Stimulated activated CD4-positive, alpha-beta T cell treated with anti-CD3 and anti-CD28 coated beads, Interleukin-4, amount 100 ng/mL, for 4 hours (primary cell): Measurements from ENCODE around the gene PTGS1.

Experiments used
- DNase-seq, 2 experiments: peaks; one replicate each; pipeline ENCODE4 v3.0.0-alpha.2; 2020

Gene PTGS1

DNA sequence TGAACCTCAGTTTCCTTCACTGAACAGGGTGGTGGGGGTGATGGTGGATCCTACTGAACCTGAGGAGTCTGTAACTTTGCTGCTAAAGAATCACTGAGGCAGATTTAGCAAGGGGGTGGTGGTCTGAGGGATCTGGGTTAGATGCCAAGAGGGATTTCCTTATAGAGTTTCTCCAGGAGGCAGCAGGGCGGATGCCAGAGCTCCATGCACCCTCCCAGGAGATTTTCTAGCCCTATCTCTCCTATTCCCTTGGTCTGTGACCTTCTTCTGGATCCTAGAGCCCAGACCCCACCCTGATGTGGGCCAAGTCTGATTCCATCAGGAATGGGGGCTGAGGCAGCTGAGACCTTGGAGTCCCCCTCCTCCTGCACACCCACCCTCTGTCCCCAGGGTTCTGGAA lies 6.0 kb downstream of the PTGS1 start:
- no peak for DNase-seq

- DNase-seq = no peak
Observed at GRCh38 chr9:122377241-122378164, 6.7 kb downstream of the PTGS1 start.

DNA sequence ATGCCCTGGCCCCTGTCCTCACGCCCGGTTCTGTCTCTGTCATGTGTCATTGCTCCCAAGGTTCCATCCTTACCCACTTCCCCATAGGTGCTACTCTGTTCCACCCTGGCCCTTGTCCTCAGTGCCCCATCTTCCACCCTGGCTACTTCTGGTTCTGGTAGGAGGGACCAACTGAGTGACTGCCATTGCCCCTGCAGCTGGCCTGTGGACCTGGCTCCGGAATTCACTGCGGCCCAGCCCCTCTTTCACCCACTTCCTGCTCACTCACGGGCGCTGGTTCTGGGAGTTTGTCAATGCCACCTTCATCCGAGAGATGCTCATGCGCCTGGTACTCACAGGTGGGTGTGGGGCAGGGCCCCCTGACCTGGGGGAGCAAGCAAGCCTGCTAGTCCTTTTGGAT lies 7.4 kb downstream of the PTGS1 start:
- DNase-seq = no peak

- no peak for DNase-seq
Observed at GRCh38 chr9:122379340-122379739, 8.5 kb downstream of the PTGS1 start.

DNA sequence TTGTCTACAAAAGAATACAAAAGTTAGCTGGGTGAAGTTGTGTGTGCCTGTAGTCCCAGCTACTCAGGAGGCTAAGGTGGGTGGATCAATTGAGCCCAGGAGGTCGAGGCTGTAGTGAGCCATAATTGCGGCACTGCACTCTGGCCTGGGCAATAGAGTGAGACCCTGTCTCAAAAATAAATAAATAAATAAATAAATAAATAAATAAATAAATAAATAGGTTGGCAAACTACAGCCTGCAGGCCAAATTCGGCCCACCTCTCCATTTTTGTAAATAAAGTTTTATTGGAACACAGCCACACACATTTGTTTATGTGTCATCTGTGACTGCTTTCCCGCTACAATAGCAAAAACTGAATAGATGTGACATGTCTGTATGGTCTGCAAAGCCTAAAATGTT lies 9.5 kb downstream of the PTGS1 start:
- DNase-seq = no peak

DNA sequence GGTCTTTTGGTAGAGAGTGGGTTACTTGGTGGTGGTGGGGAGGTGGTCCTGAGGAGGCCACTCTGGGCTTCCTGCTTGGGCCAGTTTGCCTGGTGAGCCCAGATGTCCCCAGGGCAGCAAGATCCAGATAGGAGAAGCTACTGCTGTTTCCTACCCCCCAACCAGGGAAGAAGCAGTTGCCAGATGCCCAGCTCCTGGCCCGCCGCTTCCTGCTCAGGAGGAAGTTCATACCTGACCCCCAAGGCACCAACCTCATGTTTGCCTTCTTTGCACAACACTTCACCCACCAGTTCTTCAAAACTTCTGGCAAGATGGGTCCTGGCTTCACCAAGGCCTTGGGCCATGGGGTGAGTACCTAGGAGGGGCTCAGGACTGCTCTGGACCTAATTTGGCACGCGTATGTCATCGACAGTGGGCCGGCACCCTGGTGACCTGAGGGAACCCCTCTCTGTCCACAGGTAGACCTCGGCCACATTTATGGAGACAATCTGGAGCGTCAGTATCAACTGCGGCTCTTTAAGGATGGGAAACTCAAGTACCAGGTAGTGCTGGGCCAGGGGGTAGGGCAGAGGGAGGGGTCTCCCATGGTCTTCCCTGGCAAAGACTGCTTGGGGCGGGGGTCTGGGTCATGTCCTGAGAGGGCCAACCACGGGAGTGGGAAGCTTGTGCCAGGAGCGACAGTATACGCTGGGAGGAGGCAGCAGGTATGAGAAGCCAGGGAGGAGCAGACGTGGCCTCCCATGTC lies 10.6 kb downstream of the PTGS1 start:
- no peak for DNase-seq

DNA sequence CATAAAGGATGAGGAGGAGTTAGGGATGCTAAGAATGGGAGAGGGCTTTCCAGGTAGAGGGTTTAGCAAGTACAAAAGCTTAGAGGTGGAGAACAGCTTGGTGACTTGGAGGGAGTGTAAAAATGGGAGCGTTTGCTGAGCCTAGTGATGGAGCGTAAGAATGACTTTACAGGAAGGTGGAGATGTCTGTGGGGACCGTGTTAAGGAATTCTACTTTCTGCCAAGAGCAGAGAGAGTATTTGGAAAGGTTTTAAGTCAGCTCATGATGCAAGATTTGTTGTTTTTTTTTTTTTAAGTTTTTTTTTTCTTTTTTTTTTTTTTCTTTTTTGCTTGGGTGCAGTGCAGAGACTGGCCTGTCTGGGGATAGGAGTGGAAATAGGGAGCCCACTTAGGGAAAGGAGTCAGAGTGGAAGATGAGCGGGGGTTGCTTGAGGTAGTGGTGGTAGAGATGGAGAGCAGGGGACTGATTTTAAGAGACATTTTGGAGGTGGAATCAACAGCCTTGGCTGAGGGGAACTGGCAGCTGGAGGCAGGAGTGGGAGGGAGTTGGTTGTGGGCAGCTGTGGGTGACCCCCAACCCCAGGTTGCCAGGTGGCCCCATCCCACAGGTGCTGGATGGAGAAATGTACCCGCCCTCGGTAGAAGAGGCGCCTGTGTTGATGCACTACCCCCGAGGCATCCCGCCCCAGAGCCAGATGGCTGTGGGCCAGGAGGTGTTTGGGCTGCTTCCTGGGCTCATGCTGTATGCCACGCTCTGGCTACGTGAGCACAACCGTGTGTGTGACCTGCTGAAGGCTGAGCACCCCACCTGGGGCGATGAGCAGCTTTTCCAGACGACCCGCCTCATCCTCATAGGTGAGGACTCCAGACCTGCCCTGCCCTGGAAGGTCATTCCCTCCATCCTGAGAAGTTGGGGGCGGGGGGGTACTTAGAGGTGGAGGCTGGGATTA lies 12.4 kb downstream of the PTGS1 start:
- no peak for DNase-seq

GRCh38 chr9:122383992-122384461 lies 13.2 kb downstream of the PTGS1 start:
- no peak for DNase-seq

GRCh38 chr9:122386311-122386872 lies 15.6 kb downstream of the PTGS1 start:
- no peak for DNase-seq

- DNase-seq = no peak
Observed at GRCh38 chr9:122387536-122387935, 16.7 kb downstream of the PTGS1 start.

GRCh38 chr9:122389195-122389594 lies 18.4 kb downstream of the PTGS1 start:
- DNase-seq = no peak

DNA sequence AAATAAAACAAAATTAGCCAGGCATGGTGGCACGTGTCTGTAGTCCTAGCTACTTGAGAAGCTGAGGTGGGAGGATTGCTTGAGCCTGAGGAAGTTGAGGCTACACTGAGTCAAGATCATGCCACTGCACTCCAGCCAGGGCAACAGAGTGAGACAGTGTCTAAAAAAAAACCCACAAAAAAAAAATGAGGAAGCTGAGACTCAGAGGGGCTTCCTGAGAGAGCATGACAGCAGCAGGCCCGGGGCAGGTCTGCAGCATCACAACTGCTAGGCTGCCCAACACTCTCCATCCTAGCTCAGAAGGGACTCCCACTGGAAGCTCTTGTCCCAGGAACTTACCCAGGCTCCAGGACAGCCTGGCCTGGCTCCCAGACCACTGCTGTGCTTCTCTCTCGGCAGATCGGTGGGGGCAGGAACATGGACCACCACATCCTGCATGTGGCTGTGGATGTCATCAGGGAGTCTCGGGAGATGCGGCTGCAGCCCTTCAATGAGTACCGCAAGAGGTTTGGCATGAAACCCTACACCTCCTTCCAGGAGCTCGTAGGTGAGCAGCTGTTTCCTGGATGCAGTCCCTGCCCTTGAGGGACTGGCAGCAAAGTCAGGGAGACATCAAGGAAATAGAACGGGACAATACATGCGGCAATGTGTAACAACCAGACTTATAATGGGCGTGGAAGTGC lies 19.1 kb downstream of the PTGS1 start:
- no peak for DNase-seq

GRCh38 chr9:122392284-122392683 lies 21.5 kb downstream of the PTGS1 start:
- no peak for DNase-seq

DNA sequence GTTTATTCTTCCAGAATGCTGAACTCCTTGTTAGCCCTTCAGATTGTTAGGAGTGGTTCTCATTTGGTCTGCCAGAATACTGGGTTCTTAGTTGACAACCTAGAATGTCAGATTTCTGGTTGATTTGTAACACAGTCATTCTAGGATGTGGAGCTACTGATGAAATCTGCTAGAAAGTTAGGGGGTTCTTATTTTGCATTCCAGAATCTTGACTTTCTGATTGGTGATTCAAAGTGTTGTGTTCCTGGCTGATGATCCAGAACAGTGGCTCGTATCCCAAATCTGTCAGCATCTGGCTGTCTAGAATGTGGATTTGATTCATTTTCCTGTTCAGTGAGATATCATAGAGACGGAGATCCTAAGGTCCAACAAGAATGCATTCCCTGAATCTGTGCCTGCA lies 21.9 kb downstream of the PTGS1 start:
- DNase-seq = no peak

- no peak for DNase-seq
Observed at GRCh38 chr9:122393284-122393983, 22.6 kb downstream of the PTGS1 start.

DNA sequence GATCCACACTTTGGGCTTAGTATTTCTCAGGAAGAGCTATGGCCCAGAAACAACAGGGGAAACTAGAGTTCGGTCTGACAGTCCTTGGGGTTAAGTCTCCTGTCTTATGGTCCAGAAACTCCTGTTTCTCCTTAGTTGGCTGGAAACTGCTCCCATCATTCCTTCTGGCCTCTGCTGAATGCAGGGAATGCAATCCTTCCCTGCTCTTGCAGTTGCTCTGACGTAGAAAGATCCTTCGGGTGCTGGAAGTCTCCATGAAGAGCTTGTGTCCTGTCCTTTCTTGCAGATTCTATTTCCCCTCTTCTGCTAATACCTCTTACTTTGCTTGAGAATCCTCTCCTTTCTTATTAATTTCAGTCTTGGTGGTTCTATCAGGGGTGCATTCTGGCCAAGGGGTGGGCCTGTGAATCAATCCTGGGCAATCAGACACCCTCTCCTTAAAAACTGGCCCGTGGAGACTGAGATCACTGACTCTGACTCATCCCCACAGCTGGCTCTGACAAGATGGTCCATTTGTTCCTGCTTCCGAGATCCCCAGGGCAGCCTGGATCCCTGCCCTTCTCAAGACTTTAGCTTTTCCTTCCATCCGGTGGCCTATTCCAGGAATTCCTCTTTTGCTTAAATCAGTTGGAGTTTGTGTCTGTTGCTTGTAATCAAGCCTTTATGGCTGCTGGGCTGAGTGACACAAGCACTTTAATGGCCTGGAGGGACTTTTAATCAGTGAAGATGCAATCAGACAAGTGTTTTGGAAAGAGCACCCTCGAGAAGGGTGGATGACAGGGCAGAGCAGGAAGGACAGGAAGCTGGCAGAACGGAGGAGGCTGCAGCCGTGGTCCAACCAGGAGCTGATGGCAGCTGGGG lies 23.7 kb downstream of the PTGS1 start:
- DNase-seq = no peak

- DNase-seq = no peak
Observed at GRCh38 chr9:122396614-122397148, 25.9 kb downstream of the PTGS1 start.

DNA sequence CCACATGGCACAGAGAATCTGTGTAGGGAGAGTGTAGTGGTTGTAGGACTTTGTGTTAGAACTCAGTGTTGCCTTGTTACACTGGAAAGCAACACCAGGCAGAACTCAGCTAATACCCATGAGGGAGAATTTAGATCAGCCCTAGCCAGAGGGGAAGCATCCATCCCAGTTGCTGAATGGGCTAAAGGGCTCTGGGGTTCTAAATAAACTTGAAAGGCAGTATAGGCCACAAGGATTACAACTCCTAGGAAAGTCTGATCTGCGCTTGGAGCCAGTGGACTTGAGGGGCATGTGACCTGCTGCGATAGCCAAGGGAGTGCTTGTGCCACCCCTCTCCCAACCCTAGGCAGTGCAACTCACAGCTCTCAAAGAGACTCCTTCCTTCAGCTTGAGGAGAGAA lies 26.9 kb downstream of the PTGS1 start:
- no peak for DNase-seq

GRCh38 chr9:122398371-122398924 lies 27.6 kb downstream of the PTGS1 start:
- no peak for DNase-seq

- DNase-seq = no peak
Observed at GRCh38 chr9:122401896-122402295, 31.1 kb downstream of the PTGS1 start.
